ENCODE results near the gene ZNF536. TPM values are rescaled to one million over a fixed set of nuclear protein-coding genes. Genes with fewer than 3 reads are reported as not detected.

Gene ZNF536
- total RNA-seq, 1 experiment from 2014 or later = not detected

- Histone ChIP-seq H4K91ac (ENCODE audit: insufficient read length, low read depth, low read length) (no peak overlapping the region), H2BK20ac (ENCODE audit: low read depth, low read length, poor library complexity, severe bottlenecking) (no peak overlapping the region), H3K4me1 (ENCODE audit: insufficient read depth, low read length) (peaks cover 24% of the 10 kb centered on the region), H4K5ac (ENCODE audit: insufficient read length, low read depth, low read length) (no peak overlapping the region), H3K14ac (ENCODE audit: insufficient read depth, low read length) (no peak overlapping the region), H3K9ac (ENCODE audit: extremely low read depth, insufficient read length, low read length) (no peak overlapping the region), H3K4ac (ENCODE audit: low read depth, low read length) (no peak overlapping the region), H3K56ac (ENCODE audit: insufficient read length, low read depth, low read length) (no peak overlapping the region), H2BK5ac (ENCODE audit: insufficient read length, low read length) (no peak overlapping the region), H3K4me2 (ENCODE audit: insufficient read depth, insufficient read length, low read length) (no peak overlapping the region), H3K27me3 (ENCODE audit: insufficient read depth, low read length) (no peaks in the 10 kb centered on the region), H3K9me3 (ENCODE audit: control insufficient read depth, low read depth, low read length) (no peaks in the 10 kb centered on the region), H2BK12ac (ENCODE audit: insufficient read length, low read depth, low read length) (no peak overlapping the region), H3K79me1 (ENCODE audit: insufficient read depth, low read depth, low read length, poor library complexity, severe bottlenecking) (no peaks in the 10 kb centered on the region), H2AK5ac (ENCODE audit: insufficient read length, low read length) (no peak overlapping the region), H3K79me2 (ENCODE audit: insufficient read depth, low read length) (no peaks in the 10 kb centered on the region), H2AFZ (ENCODE audit: low read length) (no peak overlapping the region), H3K27ac (ENCODE audit: insufficient read length, low read depth, low read length) (no peak overlapping the region), H4K8ac (replicated peaks; ENCODE audit: insufficient read length, low read depth, low read length) (no peak overlapping the region), H4K20me1 (ENCODE audit: control insufficient read depth, insufficient read depth, insufficient read length) (no peaks in the 10 kb centered on the region), H3T11ph (ENCODE audit: low read length) (no peak overlapping the region), H2BK120ac (ENCODE audit: low read depth, low read length, poor library complexity, severe bottlenecking) (no peak overlapping the region), H3K18ac (ENCODE audit: insufficient read length, low read depth, low read length) (no peak overlapping the region), H3K23me2 (ENCODE audit: insufficient read length, low read depth, low read length, poor library complexity, severe bottlenecking) (no peaks in the 10 kb centered on the region), H2BK15ac (ENCODE audit: low read depth, low read length) (no peak overlapping the region), H3K23ac (ENCODE audit: insufficient read length, low read depth, low read length) (no peak overlapping the region)
- TF ChIP-seq CTCF (conservative IDR thresholded peaks at IDR 0.05) = no peak
- H3K27me3 Mint-ChIP-seq (ENCODE audit: low read depth) = peaks cover 5% of the 10 kb centered on the region
- no peaks in the 10 kb centered on the region for H3K9me3 Mint-ChIP-seq
- WGBS (ENCODE audit: extremely low coverage, insufficient read length, low lambda C conversion rate) = no CpG with 5 or more reads among the region's 9 CpGs
- H3K36me3 Mint-ChIP-seq (ENCODE audit: insufficient read depth in 1 of 3, low read depth in 3 of 3) = no peaks in the 10 kb centered on the region
- peaks cover 57 to 61% of the 10 kb centered on the region in 2 experiments for H3K4me1 Mint-ChIP-seq
- H3K4me3 Mint-ChIP-seq = no peak overlapping the region
- DNase-seq = no peak
- H3K27ac Mint-ChIP-seq = peak overlapping the region in 1 of 3 experiments; percentile 77; a peak in 1 of 7 replicates
Measured at GRCh38 chr19:30559446-30559845, 187.3 kb downstream of the ZNF536 start.

Data from H9 (cell line).